ENCODE results near the gene ANKRD31.
"Not testable (repeated sequence)": the region's sequence is repeated elsewhere in the genome, so short reads cannot be mapped to it uniquely, and the experiment has no call there.

The ANKRD31 gene, protein sequence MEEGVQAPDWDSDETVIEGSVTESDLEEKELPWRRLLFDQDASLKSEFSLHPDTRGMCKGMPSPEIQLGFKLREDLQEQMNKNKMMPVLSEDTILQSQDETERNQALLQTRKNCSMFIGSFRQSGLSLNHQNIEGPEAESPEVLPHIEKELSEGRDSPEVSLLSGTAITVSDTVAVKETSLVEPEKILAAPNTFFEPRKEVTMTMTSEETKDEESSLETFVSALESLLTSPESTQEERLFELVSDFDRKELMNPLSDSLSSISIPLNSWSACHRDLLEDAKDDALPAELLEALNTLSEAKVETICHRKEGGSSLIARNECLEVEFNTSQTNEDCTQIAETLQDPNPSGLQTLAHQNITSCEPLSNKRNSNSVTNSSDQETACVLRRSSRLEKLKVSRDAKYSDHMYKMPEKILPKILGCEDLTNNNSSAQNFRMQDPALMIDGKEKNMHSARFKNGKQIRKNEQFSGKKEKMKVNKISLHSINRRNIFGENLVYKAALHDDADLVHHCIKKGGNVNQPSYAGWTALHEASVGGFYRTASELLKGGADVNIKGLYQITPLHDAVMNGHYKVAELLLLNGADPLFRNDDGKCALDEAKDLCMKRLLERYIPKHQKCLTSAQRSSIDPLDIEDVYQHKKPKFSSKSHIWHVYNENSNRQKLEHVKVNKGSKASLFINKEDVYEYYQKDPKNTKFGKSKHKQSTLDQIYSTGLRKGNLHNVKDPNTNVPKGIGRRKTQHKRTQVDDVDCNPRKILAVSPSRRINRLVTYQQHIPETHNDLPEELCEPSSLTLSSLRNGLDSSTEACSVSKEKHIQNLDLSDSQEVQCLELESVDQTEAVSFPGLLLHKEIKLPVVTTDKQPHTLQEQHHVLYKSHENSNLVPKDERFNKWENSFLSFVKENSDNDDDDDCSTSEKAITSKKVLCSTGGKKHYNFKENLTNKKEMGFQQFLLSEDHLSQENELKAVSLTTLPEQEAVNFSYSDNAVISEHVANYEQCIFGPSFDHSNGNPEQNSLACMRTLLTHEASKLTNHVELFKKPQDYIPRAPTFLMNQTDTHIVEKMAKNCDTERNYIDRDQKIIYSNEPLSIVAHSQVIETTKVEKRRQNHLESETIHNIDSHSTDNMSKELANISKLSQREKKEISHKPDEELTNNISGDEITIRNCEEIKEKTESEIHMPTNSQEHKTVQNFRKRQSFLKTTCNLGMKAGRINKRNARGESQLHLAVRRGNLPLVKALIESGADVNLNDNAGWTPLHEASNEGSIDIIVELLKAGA (N-terminal part only)

DNA sequence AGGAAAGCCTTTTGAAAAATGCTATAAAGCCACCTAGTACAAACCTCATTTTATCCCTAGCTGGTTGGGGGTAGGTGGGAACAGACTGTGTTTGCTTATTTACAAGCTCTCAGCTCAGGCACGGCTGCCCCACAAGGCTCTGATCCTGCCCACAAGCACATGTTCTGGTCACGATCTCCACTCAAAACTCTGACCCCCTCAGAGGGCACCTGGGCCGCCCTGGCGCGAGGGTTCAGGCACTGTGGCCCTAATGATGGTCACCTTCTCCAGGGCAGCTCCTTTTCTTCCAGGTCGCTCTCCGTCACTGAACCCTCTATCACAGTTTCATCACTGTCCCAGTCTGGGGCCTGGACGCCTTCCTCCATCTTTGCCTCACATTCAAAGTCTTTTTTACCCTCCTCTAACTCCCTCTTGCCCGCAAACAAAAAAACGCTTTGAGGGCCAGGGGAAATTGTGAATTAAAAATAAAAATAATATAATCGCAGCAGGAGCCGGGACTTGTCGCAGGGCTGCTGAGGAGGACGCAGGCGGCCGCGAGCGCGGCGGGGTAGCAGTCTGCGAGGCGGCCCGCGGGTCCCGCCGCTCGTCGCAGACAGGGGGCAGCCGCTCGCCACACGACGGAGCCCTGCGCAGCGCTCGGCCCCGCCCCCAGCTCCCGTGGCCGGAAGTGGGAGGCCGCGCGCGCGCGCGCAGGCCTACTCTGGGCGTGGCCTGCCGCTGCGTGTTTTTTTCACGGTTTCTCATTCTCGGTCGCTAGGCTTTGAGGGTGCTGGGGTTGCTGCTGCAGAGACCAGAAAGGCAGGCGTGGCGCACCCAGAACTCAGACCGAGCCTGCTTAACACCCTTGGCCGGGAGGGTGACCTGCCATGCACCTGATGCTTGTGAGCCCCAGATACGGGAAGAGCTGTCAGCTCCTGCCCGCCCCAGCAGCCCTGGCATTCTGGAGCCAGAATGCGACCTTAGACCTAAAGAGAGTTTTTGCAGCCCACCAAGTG lies at the start of gene ANKRD31:
Gene ANKRD31 (minus strand): TSS at position 557 of the 995 bp plus-strand sequence. CDS start 192 bp downstream, at position 365.
- FAIRE-seq: peak; percentile 60

DNA sequence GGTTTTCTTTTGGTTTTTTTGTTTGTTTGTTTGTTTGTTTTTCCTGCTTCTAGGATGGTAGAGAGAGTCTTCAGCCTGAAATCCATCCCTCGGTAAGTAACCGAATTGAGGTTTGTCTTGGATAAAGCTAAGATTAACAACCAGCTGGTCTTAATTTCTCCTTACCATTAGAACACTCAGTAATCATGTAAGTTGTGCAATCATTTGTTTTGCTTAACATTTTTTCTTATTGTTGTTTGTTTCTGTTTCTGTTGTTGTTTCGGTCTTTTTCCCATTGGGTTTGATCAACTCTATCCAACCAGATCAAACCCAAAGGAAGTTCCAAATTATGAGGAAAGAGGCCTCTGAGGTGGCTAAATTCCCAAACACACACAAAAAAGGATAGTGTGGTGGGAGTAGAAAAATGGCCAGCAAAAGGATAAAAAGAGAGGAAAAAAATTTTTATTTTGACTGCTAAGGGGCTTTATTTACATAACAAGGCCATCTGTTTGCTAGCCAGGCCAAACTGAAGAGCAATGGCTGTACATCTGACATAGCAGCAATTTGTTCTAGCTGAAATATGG lies 49.6 kb upstream of the ANKRD31 start:
- no peak for FAIRE-seq

DNA sequence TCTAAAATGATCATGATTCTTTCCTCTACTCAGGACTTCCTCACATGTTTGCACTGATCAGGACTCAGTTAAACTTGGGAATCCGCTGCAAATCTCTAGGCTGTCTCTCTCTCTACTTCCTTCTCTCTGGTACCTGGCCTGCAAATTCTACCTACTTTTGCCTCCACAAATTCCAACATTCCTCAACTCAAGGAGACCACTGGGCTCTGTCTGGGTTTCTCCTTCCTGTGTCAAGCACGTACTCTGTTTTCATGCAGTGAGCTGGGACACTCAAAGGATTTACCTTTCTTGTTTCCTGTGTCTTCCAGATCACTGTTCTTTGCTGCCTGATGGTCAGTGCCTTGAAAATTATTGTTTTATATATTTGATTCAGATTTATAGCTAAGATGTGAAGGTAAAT lies 45.9 kb upstream of the ANKRD31 start:
- no peak for FAIRE-seq

DNA sequence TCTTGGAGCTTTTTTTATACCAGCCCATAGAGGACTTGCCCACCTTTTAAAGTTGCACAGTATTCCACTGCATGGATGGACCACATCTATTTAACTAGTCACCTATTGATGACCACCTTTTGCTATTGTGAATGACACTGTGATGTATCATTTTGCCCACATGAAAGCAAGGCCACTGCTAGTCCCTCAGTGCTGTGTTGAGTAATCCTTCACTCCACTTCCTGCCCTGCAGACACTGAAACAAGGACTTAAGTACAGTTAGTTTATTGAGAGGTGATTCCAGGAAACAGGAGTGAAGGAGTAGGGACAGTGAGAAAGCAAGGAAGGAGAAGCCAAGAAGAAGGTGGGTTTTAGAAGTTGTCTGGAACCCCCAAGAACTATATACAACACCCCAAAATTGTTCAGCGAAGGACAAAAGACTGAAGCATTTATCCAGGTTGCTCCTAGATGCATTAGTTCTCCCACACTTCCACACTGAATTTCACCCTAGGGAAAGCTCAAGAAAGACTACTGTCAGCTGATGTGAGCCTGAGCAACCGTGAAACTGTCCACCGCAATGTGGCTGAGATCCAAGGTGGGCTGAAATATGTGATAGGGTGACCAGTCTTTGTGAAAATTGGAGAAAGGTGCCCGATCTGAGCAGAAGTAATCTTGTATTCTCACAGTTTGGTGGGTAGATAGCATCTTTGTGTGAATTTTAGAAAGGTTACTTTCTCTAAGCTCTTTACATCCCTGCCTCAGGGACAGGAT lies 45.2 kb upstream of the ANKRD31 start:
- FAIRE-seq: no peak

DNA sequence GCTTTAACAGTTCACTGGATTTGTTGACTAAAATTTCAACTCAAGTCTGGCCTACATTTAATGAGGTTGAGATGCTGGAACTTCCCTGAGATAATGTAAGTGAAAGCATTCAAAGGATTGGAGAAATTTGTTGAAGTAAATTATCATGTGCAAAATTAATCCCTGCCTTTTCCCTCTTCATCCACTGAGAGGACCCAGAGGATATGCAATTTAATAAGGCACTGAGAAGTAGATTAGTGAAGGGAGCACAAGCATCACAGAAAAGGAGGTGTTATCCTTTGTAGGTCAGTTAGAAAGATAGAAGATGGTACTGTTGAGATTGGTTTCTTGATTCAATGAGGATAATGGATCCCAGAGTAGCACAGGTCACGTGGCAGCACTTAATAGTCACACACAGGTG lies 42.6 kb upstream of the ANKRD31 start:
- no peak for FAIRE-seq

DNA sequence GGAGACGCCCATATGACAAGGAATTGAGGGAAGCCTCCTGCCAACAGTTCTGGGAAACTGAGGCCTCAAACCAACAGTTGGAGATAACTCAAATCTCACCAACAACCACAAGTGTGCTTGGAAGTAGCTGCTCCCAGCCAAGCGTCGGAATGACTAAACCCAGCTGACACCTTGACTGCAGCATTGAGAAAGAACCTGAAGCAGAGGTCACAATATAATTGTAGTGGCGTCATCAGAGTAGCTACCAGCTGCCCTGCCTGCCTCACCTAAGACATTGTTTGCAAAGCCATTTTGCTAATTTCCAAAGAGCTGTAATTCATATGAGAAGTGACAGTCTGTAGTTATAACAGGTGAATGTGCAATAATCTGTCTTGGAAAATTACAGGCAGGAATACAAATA lies 40.8 kb upstream of the ANKRD31 start:
- FAIRE-seq: no peak

DNA sequence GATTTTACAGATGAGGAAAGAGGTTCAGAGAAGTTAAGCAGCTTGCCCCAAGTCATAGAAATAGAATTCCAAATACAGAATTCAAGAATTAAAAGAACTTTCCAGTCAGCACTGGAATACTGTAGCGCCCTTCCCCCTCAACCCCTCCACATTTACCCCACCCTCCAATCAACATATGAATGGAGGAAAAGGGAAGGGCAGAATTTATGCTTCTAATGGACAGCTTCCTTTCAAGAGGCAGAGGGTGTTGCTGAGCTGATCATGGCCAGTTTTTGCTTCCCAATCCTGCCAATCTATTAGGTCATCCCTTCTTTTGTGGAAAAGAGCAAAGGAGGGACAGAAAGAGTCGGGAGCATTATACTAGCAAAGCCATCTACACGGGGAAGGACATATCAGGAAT lies 39.1 kb upstream of the ANKRD31 start:
- FAIRE-seq: no peak

DNA sequence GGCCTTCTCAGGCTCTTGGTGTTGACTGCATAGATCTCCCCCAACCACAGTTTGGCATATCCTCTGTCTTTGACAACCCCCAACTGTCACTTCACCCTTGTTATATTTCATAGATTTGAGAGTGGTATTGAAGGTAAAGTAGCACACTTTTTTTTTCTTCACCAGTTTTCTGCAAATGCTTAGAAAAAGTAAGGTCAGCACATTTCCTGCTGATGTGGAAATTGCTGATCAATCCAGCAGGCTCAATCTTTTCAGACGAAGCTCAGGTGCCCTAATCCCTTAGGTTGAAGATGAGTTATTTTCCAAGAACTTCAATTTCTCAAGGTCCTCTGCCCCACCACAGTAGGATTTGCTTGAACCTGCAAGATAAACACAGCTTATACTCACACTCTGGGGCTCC lies 38.5 kb upstream of the ANKRD31 start:
- no peak for FAIRE-seq

DNA sequence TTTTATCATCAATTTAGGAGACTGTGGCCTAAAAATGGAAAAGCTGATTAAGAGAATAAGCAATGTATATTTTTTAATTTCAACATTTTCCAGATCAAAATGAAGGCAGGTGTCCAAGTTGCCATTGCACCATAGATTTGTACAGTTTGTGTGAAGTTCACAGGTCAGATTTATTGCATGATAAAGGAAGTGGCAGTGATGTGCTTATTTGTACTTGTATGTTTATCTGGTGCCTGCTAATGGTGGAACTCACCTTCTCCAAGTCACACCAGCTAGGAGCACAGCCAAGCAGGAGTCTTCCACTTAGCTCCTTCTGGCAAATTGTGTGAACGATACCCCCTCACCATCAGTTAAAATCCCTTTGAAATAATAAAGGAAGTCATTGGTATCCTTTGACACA lies 37.8 kb upstream of the ANKRD31 start:
- FAIRE-seq: no peak

DNA sequence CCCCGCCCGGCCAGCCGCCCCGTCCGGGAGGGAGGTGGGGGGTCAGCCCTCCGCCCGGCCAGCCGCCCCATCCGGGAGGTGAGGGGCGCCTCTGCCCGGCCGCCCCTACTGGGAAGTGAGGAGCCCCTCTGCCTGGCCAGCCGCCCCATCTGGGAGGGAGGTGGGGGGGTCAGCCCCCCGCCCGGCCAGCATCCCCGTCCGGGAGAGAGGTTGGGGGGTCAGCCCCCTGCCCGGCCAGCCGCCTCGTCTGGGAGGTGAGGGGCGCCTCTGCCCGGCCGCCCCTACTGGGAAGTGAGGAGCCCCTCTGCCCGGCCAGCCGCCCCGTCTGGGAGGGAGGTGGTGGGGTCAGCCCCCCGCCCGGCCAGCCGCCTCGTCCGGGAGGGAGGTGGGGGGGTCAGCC lies 33.9 kb upstream of the ANKRD31 start:
- FAIRE-seq: not testable (repeated sequence)

DNA sequence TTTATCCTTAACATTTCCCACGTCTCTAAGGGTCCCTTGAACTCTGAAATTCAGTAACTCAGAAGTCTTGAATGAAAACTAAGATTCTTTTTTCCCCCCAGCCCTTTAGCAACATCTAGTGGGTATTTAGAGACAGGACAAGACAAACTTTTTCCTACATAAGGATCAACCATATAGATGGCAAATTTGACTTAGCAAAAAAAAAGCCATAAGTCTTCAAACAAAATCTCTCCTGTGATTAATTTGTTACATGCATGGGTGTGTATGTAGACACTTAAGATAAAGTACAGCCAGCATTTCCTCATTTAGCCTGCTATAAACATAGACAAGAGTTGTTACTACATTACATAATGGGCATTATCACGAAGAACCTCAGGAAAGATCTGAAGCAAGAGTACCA lies 29.1 kb upstream of the ANKRD31 start:
- peak; percentile 98 for FAIRE-seq

DNA sequence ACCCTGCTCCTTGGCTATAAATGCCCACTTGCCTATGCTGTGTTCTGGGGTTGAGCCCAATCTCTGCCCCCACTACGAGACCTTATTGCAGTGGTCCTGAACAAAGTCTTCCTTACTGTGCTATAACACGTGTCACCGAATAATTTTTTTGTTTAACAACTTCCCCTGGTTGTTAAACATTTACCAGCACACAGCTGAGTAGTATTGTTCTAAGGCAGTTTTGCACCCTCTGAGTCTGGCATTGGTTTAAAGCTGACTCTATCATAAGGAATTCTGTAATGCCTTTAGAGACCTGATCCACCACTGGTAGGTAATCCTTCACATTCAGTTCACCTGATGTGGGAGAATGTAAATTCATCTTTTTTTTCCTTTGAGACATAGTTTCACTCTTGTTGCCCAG lies 25.6 kb upstream of the ANKRD31 start:
- FAIRE-seq: peak; percentile 88

DNA sequence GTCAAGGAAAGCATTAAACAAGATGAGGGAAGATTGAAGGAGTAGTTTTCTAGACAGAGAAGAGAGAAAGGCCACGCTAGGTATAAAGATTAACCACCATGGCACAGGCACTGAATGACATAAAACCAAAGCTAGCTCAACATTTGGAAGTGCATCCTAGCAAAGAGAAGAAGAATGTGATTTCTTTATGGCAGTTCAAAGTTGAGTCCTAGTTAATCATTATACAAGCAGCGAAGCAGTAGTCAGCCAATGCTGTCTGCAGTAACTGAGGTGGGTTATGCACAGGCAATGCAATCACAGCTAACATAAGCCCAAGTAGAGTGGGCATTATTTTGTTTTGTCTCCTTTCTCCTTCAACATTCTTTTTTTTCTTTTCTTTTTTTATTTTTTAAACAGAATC lies 24.0 kb upstream of the ANKRD31 start:
- no peak for FAIRE-seq

DNA sequence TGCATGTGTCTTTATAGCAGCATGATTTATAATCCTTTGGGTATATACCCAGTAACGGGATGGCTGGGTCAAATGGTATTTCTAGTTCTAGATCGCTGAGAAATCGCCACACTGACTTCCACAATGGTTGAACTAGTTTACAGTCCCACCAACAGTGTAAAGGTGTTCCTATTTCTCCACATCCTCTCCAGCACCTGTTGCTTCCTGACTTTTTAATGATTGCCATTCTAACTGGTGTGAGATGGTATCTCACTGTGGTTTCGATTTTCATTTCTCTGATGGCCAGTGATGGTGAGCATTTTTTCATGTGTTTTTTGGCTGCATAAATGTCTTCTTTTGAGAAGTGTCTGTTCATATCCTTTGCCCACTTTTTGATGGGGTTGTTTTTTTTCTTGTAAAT lies 13.8 kb upstream of the ANKRD31 start:
- not testable (repeated sequence) for FAIRE-seq

DNA sequence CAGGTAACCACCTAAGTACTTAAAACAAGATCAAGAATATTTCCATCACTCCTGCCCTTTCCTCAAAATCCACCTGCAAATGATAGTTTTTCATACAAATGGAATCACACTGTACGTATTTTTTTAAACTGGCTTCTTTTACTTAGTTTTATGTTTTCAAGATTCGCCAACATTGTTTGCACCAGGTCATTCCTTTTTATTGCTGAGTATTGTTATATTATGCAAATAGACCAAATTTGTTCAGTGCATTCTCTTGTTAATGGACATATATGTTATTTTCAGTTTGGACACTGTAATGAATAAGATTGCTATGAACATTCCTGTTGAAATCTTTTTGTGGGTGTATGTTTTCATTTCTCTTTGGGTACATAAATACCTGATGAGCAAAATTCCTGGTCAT lies 8.3 kb upstream of the ANKRD31 start:
- FAIRE-seq: peak; percentile 56

DNA sequence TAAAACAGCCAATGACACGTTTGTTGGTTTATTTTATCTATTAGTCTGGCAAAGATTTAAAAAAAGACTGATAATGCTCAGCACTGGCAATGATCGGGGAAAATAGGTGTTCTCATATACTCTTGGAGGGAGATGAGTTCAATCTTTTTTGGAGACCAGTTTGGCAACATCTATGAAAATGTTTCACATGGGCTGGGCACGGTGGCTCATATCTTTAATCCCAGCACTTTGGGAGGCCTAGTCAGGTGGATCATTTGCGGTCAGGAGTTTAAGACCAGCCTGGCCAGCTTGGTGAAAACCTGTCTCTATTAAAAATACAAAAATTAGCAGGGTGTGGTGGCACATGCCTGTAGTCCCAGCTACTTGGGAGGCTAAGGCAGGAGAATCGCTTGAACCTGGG lies 6.8 kb upstream of the ANKRD31 start:
- no peak for FAIRE-seq

DNA sequence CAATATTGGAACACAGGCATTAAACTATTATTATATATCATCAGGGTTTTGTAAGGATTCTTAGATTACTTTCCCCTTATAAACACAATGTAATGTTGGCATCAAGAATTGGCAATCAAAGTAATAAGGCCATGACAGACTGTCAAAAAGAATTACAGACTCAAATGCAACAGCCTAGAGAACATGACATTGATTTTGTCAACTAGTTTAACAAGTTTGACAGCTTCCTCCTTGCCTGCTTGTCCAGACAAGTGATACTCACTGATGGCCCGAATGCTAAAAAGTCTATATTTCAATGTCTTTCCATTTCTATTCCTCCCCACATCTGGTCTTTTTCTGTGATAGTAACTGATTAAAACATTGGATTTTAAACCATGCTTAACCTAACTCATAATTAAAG lies 6.4 kb upstream of the ANKRD31 start:
- FAIRE-seq: no peak

DNA sequence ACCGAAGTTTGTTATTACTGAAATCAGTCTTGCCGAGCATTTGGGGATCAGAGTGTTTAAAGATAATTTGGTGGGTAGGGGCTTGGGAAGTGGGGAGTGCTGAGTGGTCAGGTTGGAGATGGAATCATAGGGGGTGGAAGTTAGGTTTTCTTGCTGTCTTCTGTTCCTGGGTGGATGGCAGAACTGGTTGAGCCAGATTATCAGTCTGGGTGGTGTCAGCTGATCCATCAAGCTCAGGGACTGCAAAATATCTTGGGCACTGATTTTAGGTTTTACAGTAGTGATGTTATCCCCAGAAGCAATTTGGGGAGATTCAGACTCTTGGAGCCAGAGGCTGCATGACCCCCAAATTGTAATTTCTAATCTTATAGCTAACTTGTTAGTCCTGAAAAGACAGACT lies 5.4 kb upstream of the ANKRD31 start:
- FAIRE-seq: no peak

DNA sequence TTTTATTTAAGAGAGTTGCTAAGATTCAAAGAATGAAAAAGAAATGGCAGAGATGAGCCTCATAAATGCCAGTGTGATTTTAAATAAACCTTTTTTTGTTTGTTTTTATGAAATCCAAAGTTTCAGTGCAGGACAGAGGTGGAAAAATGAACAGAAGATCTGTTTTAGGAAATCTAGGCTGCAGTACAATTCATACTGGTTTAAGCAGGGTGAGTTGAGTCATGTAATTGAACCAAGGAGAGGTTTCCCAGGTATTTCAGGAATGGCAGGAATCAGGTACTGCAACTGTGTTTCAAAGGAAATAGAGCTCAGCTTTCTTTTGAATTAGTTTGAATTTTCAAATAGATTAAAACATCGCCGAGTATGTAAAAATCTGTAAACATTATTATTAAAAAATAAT lies 3.0 kb upstream of the ANKRD31 start:
- no peak for FAIRE-seq

DNA sequence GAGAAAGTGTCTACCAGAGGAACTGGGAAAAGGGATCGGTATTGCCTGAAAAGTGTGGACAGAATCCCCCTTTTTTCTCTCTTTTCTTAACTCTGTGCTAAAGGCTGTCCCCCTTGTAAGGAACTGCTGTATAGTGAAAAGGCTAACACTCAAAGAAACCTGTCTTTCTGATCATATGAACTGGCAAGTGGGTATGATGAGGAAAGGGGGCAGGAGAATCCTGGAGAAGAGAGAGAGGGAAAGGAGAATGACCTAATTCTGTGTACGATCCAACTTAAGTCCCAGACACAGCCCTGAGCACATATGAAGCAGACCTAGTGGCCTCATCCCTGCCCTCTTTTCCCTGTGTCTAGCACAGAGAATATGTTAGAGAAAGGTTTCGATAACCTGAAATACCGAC lies 967 bp downstream of the ANKRD31 start:
- no peak for FAIRE-seq

DNA sequence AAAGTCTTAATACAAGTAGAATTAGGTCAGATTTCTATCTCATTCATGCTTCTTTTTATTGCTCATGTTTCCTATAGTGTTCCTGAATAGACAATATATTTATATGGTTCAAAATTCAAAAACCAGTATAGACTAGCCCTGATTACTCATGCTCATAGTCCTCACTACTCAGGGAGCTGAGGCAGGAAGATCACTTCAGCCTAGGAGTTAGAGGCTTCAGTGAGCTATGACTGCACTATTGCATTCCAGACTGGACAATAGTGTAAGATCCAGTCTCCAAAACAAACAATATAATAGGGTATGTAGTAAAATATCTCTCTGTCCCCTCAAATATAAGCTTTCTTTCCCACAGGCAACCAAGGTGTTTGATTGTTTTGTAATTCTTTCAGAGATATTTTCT lies 2.4 kb downstream of the ANKRD31 start:
- no peak for FAIRE-seq
